T47D (cell line): ENCODE results near the gene STAU1.
"Not testable (repeated sequence)": the region's sequence is repeated elsewhere in the genome, so short reads cannot be mapped to it uniquely, and the experiment has no call there.

Experiments
- DNase-seq, 2 experiments: peaks; one replicate each; pipeline versions ENCODE4 v3.0.0 to v3.0.0-alpha.2; 2011 to 2012; ENCODE audit warnings: low read depth in 1 of 2, low spot score in 1 of 2
- JUND ChIP-seq: IDR thresholded peaks from 2 replicates; pipeline ENCODE4 v1.6.1; 2012; ENCODE audit warnings: low read depth
- in situ Hi-C: cut with HindIII; loops from 2 replicates; pipeline ENCODE4 v1.10.0; 2016; ENCODE audit warnings: low sequenced_read_pairs, low pct_unique_long_range_greater_than_20kb

Gene STAU1

DNA sequence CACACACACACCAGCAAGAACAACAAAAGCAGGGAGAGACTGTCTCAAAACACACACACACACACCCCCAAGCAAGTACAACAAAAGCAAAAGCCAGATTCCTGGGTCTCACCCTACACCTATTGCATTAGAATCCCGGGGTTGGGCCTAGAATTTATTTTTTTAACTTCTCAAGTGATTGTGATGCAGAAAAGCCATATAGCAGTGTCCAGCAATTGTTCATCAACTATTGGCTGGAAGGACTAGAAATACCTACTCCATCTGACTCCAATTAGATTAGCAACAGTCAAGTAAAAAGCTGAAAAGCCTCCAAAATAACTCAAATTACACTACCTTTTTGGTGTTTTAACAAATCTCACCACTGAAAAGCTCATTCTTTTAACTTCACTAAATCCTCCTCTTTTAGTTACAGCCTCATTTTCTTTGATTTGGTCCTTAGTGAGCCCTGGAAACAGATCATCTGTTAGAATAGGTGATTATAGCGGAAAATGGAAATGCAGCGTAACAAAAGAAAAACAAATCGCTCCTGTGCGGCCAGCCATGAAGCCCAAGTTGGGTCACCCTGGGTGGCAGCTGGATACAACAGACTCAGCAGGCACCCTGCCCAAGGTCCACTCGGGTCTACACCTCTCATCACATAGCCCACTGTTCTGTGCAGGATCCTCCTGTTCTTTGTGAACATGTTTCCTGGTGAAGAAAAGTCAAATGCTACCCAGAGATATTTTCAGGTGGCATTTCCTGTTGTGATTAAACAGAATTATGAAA lies 38.7 kb downstream of the STAU1 start:
- no peak for TF ChIP-seq JUND
- no peak for DNase-seq
- in situ Hi-C loops = no loop called here

DNA sequence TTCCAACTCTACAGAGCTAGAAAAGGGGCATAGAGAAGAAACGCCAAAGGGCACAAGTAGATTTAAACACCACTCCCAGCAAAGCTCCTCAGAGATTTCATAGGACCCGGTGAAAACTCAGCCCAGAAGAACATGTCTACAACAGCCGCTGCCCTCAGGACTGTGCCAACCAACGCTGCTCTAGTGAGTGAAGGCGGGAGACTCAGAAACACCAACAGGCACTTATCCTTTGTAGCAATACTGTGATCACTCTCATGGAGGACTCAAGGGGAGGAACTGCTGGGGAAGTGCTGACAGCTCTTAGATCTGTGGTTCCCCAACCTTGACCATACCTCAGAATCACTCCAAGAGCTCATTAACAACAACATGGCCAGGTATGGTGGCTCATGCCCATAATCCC lies 39.5 kb downstream of the STAU1 start:
- no peak for DNase-seq
- in situ Hi-C loops = no loop called here
- no peak for TF ChIP-seq JUND

DNA sequence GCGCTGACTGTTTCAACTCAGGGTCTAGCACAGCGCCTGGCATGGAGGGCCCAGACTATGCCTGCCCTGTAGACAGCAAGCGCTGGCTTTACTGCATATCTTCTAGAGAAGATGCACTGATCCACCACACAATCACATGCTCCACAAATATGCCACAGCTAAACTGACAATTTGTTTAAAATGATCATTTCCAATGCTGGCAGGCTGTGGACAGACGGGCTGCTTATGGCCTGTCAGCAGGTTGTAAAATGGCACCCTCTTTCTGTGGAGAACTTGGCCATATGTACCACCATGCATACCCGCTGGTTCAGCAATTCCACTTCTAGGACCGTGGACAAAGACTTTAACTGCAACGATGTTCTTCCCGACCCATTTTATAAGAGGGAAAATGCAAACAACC lies 40.8 kb downstream of the STAU1 start:
- no peak for DNase-seq
- TF ChIP-seq JUND = no peak
- in situ Hi-C loops = no loop called here

DNA sequence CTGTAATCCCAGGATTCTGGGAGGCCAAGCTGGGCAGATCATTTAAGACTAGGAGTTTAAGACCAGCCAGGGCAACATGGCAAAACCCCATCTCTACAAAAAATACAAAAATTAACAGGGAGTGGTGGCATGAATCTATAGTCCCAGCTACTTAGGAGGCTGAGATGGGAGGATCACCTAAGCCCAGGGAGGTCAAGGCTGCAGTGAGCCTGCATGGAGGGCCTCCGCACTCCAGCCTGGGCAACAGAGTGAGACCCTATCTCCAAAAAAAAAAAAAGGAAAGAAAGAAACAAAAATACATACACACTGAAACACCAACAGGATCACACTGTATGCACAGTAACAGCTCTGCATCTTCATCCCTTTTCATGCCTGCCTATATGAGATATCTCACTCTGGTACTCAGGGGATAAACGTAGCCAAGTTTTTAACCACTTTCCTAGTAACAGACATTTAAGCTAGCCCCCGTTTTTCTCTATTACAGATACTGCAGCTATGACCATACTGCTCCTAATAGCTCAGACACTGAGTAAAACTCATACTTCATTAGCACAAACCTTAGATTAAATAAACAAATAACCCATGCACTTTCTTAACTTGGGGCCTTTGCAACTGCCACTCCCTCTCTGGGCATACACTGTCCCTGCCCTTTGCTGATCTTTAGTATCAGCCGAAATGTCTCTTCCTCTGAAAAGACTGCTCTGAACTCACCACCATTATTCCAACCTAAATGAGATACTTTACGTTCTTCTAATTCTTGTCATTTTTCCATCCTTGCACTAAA lies 41.5 kb downstream of the STAU1 start:
- in situ Hi-C loops = no loop called here
- TF ChIP-seq JUND = no peak

DNA sequence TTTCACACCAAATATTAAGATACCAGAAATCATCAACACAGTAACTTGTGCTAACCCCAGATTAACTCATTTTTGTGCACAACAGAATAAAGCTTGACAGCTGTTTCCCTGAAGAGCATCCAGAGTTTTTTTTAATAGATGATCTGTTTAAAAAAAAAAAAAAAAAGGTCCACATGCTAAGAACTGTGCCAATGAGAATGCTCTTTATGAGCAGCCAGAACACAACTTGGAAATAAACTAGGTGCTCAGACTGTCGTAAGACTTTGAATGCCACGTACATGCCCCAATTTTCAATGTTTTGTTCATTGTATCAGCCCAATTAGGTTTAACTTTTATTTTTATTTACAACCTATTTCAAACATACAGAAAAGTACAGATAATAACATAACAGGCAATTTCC lies 47.3 kb downstream of the STAU1 start:
- no peak for DNase-seq
- TF ChIP-seq JUND = no peak
- in situ Hi-C loops = no loop called here

More for the DNA sequence above, 41.5 kb downstream of the STAU1 start:
- DNase-seq = no peak

DNA sequence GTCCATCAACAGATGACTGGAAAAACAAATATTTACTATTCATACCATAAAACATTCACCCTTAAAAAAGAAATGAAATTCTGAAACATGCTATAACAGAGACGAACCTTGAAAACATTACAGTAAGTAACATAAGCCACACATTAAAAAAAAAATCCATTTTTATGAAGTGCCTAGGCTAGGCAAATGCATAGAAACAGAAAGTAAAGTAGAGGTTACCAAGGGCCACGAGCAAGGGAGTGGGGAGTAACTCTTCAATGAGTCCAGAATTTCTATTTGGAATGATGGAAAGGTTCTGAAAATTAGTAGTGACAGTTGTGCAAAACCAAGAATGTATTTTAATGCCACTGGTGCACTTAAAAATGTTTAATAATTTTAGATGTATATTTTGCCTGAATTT lies 47.7 kb downstream of the STAU1 start:
- TF ChIP-seq JUND = no peak
- in situ Hi-C loops = no loop called here
- DNase-seq = no peak

DNA sequence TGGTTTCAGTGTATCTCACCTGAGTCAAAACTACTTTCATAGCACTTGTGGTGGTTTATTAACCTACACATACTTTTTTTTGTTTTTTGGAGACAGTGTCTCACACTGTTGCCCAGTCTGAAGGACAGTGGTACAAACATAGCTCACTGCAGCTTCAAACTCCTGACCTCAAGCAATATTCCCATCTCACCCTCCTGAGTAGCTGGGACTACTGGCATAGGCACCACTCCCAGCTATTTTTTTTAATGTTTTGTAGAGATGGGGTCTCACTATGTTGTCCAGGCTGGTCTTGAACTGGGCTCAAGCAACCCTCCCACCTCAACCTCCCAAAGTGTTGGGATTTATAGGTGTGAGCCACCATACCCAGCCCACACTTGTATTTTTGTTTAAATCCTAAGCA lies 49.7 kb downstream of the STAU1 start:
- no peak for TF ChIP-seq JUND
- DNase-seq = no peak
- in situ Hi-C loops = no loop called here

DNA sequence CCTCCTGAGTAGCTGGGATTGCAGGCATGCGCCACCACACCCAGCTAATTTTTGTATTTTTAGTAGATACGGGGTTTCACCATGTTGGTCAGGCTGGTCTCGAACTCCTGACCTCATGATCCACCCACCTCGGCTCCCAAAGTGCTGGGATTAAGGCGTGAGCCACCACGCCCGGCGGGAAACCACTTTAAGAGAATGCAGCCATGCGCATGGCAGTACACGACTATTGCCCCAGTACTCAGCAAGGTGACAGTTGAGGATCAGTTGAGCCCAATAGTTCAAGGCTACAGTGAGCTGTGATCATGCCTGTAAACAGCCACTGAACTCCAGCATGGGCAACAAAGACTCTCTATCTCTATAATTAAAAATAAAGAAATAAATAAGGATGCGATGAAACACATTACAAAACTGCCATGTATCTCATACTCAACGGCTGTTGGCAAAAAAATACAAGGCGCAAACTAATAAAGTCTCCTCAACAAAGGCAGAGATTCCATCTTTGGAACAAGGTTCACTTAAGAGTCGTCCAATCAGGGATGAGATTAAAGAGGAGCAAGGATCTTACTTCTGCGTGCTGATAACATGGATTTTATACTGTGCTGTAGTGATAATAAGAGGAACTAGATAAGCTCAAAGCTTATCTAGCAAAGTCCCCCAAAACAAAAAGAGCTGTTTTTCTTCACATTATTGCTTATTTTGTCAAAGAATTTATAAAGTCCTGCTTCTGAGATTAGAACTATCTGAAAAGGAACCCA lies 51.1 kb downstream of the STAU1 start:
- in situ Hi-C loops = no loop called here
- TF ChIP-seq JUND = no peak
- no peak for DNase-seq

DNA sequence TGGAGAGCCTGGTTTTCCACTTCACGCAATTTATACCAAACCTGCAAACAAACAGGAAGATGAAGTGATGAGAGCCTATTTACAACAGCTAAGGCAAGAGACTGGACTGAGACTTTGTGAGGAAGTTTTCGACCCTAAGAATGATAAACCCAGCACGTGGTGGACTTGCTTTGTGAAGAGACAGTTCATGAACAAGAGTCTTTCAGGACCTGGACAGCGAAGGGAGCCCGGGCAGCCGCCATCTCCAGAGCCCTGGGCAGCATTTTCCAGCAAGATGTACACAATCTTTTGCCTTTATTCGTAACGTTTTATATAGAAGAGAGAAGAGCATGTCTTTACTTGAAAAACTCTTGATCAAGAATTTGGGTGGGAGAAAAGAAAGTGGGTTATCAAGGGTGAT lies 53.3 kb downstream of the STAU1 start:
- DNase-seq, in situ Hi-C loops: not testable (repeated sequence)

DNA sequence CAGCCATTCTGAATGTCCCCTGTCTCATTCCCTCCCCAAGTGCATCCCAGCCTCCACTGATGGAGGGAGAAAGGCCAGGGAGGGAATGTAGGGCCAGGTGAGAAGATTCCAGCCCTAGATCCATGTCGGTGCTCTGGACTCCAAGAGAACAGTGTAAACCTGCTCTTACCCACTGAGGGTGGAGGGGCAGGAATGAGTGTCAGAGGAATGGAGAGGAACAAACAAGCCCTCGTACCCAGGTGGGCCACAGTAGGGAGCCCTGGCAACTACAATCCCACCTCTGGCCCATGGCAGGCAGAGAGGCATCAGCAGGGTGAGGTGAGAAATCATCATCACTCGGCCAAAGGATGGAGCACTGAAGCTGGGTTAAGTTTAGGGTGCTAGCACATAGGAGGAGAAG lies 54.6 kb downstream of the STAU1 start:
- in situ Hi-C loops = no loop called here
- no peak for TF ChIP-seq JUND

DNA sequence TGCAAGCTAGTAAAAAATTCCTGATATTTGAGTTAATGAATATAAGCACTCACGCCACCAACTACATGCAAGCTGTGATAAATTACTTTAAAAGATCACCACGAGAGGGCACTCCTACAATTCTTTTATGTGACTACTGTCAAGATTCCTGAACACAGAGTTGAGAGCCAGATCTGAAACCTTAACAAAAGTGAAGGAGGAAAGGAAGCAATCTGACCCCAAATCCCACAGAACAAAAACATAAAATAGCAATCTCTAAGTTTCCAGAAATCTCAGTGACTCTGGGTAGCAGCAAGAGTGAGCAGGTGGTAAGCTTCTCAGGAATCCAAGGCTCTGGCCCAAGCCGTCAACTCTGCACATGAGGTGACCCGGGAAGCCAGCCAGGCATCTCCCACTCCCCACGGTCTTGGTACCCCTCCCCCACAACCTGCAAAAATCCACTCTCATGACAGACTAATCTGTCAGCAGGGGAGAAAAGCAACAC lies 55.1 kb downstream of the STAU1 start:
- in situ Hi-C loops = no loop called here
- no peak for TF ChIP-seq JUND
- DNase-seq = peak; percentile 61 to 87

More for the DNA sequence above, 54.6 kb downstream of the STAU1 start:
- DNase-seq = no peak

DNA sequence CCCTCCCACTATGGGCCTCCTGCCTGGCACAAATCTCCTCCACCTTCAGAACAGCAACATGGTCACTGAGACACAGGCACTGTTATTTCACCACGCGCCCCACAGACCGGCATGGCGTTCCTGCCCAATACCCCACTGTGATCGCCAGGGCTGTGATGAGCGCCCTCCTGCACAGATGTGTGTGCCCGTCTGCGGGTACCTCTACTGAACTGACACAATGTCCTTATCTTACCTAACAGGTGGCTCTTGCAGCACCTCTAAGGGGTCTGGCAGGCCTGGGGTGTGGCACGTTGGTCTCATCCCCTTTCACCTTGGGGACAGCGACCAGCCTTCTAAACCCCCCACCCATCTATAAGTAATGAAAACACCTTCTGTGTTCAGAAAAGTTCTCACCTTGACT lies 64.2 kb downstream of the STAU1 start:
- TF ChIP-seq JUND = no peak
- in situ Hi-C loops = no loop called here
- DNase-seq = no peak

DNA sequence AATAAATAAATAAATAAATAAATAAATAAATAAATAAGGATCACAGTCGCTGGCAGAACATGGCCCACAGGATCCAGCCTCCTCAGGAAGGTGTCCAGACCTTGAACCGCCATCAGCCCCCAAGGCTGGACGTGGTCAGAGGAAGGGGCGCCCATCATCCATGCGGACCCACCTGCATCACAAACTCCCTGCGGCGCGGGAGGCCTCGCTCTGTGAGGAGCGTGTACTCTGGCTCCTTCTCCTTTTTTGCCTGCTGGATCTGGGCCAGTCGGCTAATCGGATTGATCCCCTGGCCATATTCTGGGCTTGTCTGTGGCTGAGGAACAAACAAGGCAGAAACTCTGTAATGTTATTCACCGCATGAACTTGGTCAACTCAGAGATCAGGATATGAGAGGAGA lies 65.2 kb downstream of the STAU1 start:
- DNase-seq = no peak
- TF ChIP-seq JUND = no peak
- in situ Hi-C loops = no loop called here
